AG20443 (cell line): ENCODE measurements around the gene CAPRIN1.
"Not testable (repeated sequence)": the region's sequence is repeated elsewhere in the genome, so short reads cannot be mapped to it uniquely, and the experiment has no call there.

ENCODE experiments used
- DNase-seq: peaks from one replicate; pipeline ENCODE4 v3.0.0; 2012; ENCODE audit warnings: low spot score, mixed read lengths

Gene CAPRIN1

DNA sequence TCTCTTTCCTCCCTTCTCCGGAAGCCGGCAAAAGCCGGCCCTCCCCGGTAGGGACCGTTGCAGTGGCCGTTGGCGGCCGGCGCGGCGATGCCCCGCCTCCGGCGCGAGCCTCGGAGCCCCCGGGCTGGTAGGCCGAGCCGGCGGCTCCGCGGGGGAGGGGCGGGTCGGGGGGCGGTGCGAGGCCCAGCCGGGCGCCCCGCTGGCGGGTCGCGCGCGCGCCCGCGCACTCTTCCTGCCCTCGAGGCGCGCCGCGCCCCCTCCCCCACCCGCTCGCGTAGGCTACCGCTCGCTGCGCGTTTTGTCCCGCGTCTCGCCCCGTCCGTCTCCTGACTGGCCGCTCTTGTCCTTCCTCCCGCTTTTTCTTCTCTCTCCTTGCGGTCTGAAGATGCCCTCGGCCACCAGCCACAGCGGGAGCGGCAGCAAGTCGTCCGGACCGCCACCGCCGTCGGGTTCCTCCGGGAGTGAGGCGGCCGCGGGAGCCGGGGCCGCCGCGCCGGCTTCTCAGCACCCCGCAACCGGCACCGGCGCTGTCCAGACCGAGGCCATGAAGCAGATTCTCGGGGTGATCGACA lies 591 bp downstream of the CAPRIN1 start:
- DNase-seq = peak; percentile 96

DNA sequence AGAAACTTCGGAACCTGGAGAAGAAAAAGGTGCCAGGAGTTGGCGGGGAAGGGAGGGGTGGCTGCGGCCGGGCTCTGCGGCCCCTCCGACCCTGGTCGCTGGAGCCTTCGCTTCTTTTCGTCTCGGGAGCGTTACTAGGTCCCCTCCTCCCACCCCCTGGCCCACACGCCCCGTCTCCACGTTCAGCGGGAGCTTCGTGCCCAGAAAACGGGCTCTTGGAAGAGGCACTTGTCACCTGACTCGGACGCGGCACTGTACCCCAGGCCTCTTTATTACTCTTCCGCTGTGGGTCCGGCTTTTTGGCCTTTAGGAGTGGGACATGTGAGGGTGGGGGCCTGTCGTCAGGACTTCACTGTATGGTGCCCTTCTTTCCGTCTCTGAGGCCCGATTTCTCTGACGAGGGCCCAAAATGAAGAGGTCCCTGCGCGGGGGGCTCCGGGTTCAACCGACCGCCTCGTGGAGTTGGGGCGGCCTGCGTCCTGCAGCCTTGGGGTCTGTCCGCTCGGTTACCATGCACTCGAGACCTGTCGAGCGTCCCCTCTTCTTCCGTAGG lies 1.2 kb downstream of the CAPRIN1 start:
- no peak for DNase-seq

DNA sequence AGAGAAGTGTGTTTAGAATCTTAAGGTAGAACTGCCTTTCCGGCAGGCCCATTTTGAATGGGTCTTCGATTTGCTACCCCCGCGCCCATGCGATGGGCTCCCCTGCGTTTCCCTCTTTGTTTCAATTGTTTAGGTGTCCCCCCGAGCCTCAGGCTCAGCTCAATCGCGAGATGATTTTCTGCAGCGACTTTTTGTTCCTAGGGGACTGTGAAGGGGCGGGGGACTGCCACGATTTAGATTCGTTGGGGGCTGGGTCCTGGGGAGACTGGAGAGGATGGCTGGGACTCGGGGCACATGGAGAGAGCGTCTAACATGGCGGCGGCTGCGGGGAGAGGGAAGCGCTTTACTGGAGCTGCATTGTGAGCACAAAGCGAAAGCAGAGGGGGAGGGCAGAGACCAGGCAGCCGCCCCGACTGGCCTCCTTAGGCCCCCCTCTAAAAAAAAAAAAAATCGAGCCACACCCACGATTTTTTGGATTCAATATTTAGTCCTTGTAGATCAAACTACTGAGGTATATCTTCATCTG lies 1.7 kb downstream of the CAPRIN1 start:
- DNase-seq = peak; percentile 83

DNA sequence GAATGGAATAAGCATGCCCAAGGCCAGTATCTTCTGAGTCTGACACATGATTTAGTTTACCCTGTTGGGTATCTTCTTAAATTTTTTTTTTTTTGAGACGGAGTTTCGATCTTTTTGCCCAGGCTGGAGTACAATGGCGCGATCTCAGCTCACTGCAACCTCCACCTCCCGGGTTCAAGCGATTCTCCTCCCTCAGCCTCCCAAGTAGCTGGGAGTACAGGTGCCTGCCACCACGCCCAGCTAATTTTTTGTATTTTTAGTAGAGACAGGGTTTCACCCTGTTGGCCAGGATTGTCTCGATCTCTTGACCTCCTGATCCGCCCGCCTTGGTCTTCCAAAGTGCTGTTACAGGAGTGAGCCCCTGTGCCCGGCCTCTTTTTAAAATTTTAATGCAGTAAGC lies 2.8 kb downstream of the CAPRIN1 start:
- DNase-seq = not testable (repeated sequence)

DNA sequence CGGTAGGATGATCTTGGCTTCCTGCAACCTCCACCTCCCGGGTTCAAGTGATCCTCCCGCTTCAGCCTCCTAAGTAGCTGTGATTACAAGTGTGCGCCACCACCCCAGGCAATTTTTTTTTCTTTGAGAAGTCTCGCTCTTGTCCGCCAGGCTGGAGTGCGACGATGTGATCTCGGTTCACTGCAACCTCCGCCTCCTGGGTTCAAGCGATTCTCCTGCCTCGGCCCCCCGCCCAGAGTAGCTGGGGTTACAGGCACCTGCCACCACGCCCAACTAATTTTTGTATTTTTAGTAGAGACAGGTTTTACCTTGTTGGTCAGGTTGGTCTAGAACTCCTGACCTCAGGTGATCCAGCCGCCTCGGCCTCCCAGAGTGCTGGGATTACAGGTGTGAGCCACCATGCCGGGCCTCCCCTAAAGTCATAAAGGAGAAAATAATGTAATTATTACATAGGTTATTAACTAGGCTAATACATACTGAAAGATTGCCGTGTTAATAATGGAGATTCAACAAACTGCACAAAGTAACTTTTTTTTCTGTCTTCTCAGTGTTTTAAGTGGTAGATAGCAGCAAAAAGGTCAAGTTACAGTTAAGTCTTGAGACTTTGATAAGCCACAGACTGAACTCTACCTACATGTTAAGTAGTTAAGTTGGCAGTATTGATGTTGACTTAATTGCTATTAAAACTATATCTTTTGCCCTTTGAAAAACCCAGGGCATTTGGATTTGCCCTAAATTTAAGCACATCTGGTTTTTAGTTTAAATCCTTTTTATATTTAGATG lies 3.9 kb downstream of the CAPRIN1 start:
- DNase-seq = no peak

DNA sequence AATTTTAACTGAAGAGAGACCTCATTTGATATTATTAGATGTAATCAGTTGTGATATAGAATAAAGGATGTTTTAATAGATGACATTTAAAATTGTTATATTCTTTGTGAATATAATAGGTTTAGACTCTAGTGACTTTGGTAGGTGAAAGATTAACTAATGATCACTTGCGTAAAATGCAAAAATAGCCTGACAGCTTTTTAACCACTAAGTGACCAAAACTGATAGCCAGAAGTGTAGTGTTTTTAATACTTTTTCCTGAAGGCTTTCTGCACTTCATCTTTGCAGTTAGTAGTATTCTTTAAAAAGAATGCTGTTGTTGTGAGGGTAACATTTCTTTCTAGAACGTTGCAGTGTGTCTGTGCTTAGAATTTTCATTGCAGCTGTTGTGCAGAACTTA lies 5.1 kb downstream of the CAPRIN1 start:
- DNase-seq = no peak

DNA sequence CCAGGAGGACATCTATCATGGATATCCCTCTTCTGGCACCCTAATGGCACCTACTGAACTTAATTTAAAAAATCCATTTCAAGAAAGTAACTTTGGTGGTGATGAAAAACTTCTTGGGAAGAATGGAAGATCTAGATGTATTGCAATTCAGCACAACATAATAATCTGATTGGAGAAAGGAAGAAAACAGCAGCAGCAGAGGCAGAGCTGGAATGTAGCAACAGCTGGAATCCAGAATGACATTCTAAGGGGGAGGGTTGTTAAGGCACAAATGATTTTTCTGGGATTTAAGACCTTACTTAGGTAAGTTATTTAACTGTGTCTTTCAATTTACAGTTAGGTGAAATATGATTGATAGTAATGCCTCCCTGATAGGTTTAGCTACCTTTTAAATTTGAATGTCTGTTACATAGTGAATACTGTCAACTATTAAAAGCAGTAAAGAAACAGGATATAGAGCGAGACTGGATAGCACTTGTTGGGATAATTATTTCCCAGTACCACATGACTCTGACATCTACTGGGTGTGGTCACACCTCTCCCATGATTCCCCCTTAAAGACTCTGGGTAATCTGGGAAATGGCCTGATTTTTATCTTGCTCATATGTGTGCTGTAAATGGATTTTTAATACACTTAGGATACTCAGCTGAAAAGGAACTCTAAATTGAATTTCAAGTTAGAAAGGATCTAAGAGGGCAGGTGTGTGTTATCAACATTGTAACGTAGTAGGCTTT lies 11.7 kb downstream of the CAPRIN1 start:
- DNase-seq = peak; percentile 18

DNA sequence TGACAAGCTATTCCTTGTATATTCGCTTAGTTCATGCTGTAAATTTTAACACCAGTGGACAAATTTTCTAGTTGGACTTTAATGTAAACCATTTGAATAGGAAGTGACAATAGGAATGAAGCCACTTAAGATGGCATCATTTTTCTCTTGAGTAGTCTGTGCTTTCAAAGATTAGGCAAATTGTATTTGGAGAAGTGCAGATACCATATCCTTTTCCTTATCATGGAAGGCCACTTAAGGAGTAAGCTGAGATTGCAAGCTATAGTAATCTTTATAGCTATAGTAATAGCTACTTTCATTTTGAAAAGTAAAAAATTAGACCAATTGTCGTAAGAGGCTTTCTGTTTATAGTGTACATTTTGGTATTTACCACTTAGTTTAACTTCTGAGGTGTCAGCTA lies 12.8 kb downstream of the CAPRIN1 start:
- DNase-seq = no peak

DNA sequence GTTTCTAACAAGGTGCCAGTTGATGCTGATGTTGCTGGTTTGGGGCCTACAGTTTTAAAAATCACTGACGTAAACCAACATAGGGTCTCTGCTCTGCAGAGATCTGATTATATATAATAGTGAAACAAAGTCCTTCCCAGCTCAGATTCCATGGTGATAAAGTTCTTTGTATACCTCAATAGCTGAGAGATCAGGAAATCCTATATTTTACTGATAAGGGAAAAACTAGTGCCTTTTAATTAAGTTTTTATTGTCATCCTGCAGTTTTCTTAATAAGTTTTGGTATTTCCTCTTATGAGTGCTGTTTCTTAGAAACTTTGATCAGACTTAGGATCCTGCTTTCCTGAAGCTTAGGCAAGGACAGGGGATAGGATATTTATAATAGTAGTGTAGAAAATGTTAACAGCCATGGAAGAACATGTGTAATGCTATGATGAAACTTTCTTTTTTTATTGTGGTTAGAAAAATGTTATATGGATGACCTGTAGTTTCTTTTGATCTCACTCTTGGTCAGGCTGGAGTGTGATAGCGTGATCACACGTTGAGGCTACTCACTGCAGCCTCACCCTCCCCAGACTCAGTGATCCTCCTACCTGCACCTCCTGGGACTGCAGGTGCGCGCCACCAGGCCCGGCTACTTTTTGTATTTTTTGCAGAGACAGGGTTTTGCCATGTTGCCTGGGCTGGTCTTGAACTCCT lies 14.1 kb downstream of the CAPRIN1 start:
- no peak for DNase-seq

DNA sequence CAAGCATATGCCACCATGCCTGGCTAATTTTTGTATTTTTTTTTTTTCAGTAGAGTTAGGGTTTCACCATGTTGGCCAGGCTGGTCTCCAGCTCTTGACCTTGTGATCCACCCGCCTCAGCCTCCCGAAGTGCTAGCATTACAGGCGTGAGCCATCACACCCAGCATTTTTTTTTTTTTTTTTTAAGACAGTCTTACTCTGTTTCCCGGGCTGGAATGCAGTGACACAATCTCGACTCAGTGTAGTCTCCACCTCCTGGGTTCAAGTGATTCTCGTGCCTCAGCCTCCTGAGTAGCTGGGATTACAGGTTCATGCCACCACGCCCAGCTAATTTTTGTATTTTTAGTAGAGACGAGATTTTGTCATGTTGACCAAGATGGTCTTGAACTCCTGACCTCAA lies 15.2 kb downstream of the CAPRIN1 start:
- not testable (repeated sequence) for DNase-seq

DNA sequence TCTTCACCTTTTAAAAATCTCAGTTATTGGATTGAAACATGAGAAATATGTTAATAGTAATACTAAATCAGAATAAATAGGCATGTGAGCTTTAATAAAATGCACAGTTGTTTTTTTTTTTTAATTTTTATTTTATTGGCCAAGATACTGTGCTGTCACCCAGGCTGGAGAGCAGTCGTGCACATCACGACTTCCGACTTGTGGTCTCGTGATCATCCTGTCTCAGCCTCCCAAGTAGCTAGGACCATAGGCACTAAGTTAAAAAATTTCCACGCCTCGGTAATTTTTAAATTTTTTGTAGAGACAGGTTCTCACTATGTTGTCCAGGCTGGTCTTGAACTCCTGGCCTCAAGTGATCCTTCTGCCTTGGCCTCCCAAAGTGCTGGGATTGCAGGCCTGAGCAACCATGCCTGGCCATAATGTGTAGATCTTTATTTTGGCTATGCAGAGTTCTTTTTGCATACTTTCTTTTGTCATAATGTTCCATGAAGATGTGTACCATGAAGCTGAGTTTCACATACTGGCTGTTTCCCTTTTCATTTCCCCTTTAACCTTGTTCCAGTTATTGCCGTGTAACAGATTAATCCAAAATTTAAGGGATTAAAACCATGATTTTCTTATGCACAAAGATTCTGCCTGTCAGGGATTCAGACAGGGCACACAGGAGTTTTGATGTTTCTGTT lies 16.0 kb downstream of the CAPRIN1 start:
- no peak for DNase-seq

DNA sequence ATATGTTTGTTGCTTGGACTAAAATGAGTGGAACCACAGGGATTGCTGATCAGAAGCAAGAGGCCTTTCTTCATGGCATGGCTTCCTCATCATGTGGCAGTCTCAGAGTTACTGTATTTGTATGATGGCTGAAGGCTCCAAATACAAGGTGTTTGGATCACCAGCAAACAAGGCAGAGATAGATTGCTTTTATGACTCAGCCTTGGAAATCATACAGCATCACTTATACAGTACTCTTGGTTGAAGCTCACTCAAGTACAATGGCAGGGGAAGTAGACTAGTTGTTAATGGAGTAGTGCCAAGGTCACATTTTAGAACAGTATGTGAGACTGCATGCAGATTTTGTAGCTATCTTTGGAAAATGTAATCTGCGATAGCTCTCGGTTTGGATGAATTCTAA lies 16.6 kb downstream of the CAPRIN1 start:
- DNase-seq = no peak

DNA sequence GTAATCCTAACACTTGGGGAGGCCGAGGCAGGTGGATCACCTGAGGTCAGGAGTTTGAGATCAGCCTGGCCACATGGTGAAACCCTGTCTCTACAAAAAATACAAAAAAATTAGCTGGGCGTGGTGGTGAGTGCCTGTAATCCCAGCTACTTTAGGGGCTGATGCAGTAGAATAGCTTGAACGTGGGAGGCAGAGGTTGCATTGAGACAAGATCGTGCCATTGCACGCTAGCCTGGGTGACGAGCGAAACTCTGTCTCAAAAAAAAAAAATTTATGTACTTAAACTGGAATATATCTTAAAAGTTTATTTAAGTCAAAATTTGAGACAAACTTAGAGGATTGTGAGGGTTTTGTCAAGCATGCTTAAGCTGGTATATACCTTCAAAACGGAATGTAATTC lies 19.8 kb downstream of the CAPRIN1 start:
- not testable (repeated sequence) for DNase-seq

DNA sequence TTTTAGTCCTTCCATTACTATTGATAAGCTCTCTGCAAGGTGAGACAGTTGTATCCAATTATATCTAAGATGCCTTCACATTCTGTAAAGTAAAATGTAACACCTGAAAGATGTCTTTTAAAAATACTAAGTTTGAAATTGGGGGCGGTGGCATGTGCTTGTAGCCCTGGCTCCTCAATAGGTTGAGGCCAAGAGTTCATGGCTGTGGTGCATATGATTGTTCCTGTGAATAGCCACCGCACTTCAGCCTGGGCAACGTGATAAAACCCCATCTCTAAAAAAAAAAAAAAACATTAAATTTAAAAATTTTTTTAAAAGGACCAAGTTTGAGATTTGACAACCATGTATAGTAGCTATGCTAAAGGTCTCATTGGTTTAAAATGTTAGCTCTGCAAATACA lies 20.5 kb downstream of the CAPRIN1 start:
- DNase-seq = no peak

DNA sequence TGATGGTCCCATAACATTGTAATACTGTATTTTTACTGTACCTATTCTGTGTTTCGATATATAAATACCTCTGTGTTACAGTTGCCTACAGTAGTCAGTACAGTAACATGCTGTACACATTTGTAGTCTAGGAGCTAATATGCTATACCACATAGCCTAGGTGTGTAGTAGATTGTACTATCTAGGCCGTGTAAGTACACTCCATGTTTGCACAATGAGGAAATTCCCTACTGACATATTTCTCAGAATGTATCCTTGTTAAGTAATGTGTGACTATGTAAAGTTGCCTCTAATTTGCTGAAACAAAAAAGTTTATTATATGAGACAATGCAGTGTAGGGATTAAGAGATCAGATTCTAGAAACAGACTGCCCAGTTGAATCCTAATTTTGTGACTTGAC lies 21.3 kb downstream of the CAPRIN1 start:
- no peak for DNase-seq

DNA sequence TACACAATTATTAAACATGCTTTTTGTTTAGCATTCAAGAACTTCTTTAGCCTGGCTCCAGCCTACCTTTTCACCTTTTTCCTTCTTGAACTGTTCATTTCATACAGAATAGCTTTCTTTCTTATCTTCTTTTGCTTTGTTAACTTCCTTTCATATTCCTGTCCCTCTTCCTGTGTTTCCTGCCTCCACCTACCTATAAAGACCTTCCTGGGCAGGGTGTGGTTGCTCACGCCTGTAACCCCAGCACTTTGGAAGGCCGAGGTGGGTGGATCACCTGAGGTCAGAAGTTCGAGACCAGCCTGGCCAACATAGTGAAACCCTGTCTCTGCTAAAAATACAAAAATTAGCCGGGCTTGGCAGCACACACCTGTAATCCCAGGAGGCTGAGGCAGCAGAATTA lies 22.9 kb downstream of the CAPRIN1 start:
- no peak for DNase-seq

DNA sequence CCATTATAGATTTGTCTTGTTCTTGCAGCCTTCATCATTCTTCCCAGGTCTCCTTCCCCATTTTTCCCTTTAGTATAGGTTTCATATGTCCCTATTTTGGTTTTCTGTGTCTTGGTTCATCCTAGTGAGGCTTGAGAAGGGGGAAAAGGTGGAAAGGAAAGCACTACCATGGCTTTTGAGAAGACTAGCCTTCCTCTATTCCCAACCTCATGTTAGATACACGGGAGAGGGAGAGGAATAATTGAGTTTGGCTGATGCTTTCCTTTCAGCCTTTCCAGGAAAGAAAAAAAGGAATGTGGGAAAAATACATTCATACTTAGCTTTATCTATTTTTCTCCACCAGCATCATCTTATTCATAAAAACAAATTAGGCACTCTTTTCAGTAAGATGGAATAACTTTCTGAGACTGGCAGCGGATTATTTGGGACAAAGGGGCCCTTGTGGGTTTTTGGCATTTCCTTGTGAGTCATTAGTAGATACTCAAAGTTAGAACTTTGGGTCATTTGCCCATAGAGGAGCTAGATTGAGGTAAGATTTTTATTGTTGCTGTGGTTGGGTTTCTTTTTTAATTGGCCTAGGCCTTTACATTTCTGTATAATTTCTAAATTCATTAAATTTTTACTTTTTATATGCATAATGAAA lies 23.8 kb downstream of the CAPRIN1 start:
- peak; percentile 64 for DNase-seq

DNA sequence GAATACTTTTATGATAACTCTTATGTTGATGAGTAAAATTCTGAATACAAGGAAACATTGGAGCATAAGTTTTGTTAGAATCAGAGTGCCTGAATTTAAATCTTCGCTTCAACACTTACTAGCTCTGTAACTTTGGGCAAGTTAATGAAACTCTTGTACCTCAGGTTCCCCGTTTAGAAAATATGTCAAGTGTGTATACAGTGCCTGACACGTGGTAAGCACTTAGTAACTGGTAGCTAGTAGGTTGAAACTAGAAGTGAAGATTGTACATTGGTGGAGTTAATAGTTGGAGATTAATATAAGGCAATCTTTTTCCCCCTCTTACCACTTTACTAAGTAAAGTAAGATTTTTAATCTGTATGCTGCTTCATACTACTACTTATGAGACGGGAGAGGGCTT lies 29.1 kb downstream of the CAPRIN1 start:
- no peak for DNase-seq

DNA sequence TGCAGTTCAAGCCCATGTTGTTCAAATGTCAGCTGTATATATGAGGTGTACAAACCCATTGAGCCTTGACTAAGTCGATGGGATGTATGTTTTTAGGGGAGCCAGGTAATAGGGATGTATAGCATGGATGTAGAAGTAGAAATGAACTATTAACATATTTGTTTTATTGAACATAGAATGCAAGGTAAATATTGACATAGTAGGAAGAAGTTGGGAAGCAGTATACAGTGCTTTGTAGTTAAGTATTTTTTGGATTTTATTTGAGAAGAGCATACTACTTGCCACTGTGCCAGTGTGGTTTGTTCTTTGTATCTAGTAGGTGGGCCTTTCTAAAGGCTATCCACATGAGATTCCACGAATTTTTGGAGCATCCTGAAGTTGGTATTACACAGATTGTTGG lies 33.1 kb downstream of the CAPRIN1 start:
- DNase-seq = no peak

DNA sequence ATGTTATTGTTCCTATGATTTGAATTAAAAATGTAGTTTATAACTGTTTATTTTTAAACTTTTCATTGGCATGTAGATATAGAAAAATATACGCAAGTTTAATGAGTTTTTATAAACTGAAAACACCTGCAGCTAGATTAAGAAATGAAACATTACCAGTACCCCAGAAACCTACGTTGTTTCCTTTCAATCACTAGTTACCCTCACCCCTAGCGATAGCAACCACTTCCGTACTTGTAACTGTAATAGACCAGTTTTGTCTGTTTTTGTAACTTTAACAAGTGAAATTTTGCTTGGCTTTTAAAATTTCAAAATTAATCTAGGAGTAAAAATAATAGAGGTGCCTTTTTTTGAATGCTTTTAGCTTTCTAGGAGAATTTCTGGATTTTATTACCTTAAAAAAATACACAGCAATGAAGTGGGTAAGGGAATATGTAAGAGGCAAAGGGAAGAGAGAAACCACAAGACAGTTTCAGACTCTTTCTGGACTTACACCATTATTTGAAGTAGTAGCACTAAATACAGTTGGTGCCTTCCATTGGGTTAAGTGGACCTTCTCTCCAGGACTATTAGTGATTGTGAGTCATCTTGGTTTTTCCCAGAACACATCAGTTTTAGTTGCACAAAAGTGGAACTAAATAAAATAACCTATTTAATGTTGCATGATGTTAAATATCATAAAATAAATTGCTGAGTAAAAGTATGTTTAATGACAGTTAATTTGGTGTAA lies 35.2 kb downstream of the CAPRIN1 start:
- no peak for DNase-seq
